Right lobe of liver (tissue), 4 donors: ENCODE data around the gene MCCC1.

Source experiments
- POLR2A ChIP-seq: fragments of 450-650 bp; IDR thresholded peaks from one replicate; pipeline ENCODE4 v1.6.1; 2017; ENCODE audit warnings: antibody characterized with exemption, mild to moderate bottlenecking
- TF ChIP-seq, protein P1 (sequence below), 4 donors: fragments of 200-600 bp in 3 of 4; fragments of 450-650 bp in 1 of 4; IDR thresholded peaks; one replicate each; pipeline versions ENCODE4 v1.5.1 to v1.8.0; 2016 to 2022; ENCODE audit warnings: antibody characterized with exemption in 4 of 4, mild to moderate bottlenecking in 2 of 4
- donor health status: DM: no; HTN: no; CAD: no.
- donor health status: DM: no; HTN: no; CAD: no.
- donor health status: DM: no; HTN: yes; CAD: no.

- TF ChIP-seq, protein P1, sequence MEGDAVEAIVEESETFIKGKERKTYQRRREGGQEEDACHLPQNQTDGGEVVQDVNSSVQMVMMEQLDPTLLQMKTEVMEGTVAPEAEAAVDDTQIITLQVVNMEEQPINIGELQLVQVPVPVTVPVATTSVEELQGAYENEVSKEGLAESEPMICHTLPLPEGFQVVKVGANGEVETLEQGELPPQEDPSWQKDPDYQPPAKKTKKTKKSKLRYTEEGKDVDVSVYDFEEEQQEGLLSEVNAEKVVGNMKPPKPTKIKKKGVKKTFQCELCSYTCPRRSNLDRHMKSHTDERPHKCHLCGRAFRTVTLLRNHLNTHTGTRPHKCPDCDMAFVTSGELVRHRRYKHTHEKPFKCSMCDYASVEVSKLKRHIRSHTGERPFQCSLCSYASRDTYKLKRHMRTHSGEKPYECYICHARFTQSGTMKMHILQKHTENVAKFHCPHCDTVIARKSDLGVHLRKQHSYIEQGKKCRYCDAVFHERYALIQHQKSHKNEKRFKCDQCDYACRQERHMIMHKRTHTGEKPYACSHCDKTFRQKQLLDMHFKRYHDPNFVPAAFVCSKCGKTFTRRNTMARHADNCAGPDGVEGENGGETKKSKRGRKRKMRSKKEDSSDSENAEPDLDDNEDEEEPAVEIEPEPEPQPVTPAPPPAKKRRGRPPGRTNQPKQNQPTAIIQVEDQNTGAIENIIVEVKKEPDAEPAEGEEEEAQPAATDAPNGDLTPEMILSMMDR (IDR thresholded peaks at IDR 0.05) = no peak
- no peak for TF ChIP-seq POLR2A
Measured at GRCh38 chr3:183038221-183038620, 61.1 kb downstream of the MCCC1 start.
